Neural cell (in vitro differentiated cells): ENCODE data around the gene TMEM140. TPM values are rescaled to one million over a fixed set of nuclear protein-coding genes. Genes with fewer than 3 reads are reported as not detected.

ENCODE experiments used
- H2AFZ ChIP-seq: fragments of 200-600, 300-800 bp; sonication (generic), shearing (Covaris generic); 2 replicates; pipeline ENCODE4 v1.6.0; 2014; ENCODE audit warnings: low read depth, mild to moderate bottlenecking, antibody characterized with exemption, low read length, moderate library complexity
- H3F3A ChIP-seq: fragments of 200-600 bp; shearing (Covaris generic); 2 replicates; pipeline ENCODE4 v1.6.1; 2016; ENCODE audit warnings: mild to moderate bottlenecking, moderate library complexity, mixed read lengths, antibody characterized with exemption, low read length; ENCODE audit not compliant: insufficient read depth, poor library complexity, severe bottlenecking
- H3K27ac ChIP-seq: fragments of 200-600, 300-800 bp; sonication (generic), shearing (Covaris generic); 2 replicates; pipeline ENCODE4 v1.5.1; 2014; ENCODE audit warnings: mild to moderate bottlenecking, low read length, moderate library complexity
- H3K27me3 ChIP-seq: fragments of 300-800, 200-600 bp; sonication (generic), shearing (Covaris generic); 2 replicates; pipeline ENCODE4 v1.6.0; 2014; ENCODE audit warnings: mild to moderate bottlenecking, low read depth, low read length, moderate library complexity; ENCODE audit not compliant: insufficient read depth
- H3K36me3 ChIP-seq: fragments of 300-800, 200-600 bp; sonication (generic), shearing (Covaris generic); 2 replicates; pipeline ENCODE4 v1.5.1; 2014; ENCODE audit warnings: mild to moderate bottlenecking, antibody characterized with exemption, low read length, moderate library complexity; ENCODE audit not compliant: insufficient read depth
- H3K4me2 ChIP-seq: fragments of 300-800, 200-600 bp; sonication (generic), shearing (Covaris generic); 2 replicates; pipeline ENCODE4 v1.6.0; 2014; ENCODE audit warnings: mild to moderate bottlenecking, low read length
- H3K4me3 ChIP-seq: fragments of 300-800, 200-600 bp; sonication (generic), shearing (Covaris generic); 2 replicates; pipeline ENCODE4 v1.5.1; 2014; ENCODE audit warnings: mild to moderate bottlenecking, low read length, moderate library complexity
- H3K79me2 ChIP-seq: fragments of 200-600 bp; shearing (Covaris generic); replicated peaks from 2 replicates; pipeline ENCODE4 v1.6.0; 2014; ENCODE audit warnings: mild to moderate bottlenecking, low read length, moderate library complexity; ENCODE audit not compliant: insufficient read depth
- H3K9ac ChIP-seq: fragments of 300-800, 200-600 bp; sonication (generic), shearing (Covaris generic); 2 replicates; pipeline ENCODE4 v1.6.1; 2016; ENCODE audit warnings: mild to moderate bottlenecking, low read length, mixed read lengths
- H3K9me2 ChIP-seq: fragments of 200-600 bp; shearing (Covaris generic); 2 replicates; pipeline ENCODE4 v1.6.1; 2016; ENCODE audit warnings: mild to moderate bottlenecking, low read length, mixed read lengths; ENCODE audit not compliant: insufficient read depth
- H3K9me3 ChIP-seq: fragments of 200-600, 300-800 bp; sonication (generic), shearing (Covaris generic); 2 replicates; pipeline ENCODE4 v1.6.1; 2016; ENCODE audit warnings: mild to moderate bottlenecking, mixed run types, low read length, moderate library complexity, mixed read lengths
- H4K20me1 ChIP-seq: fragments of 200-600 bp; shearing (Covaris generic); 2 replicates; pipeline ENCODE4 v1.6.1; 2016; ENCODE audit warnings: mild to moderate bottlenecking, mixed run types; ENCODE audit not compliant: insufficient read depth
- CTCF ChIP-seq: fragments of 450-650 bp; IDR thresholded peaks from 2 replicates; pipeline ENCODE4 v1.5.1; 2014; ENCODE audit warnings: antibody characterized with exemption, mild to moderate bottlenecking, moderate library complexity; ENCODE audit not compliant: poor library complexity, severe bottlenecking
- EP300 ChIP-seq: fragments of 450-650 bp; conservative IDR thresholded peaks from 2 replicates; pipeline ENCODE4 v1.6.1; 2014; ENCODE audit warnings: antibody characterized with exemption, mild to moderate bottlenecking, moderate library complexity; ENCODE audit not compliant: poor library complexity, severe bottlenecking
- EZH2 ChIP-seq: fragments of 200-600, 300-800 bp; shearing (Covaris generic), sonication (generic); IDR thresholded peaks from 2 replicates; pipeline ENCODE4 v1.6.1; 2014; ENCODE audit warnings: antibody characterized with exemption, low read length, borderline replicate concordance, mild to moderate bottlenecking; ENCODE audit not compliant: insufficient read depth, poor library complexity, severe bottlenecking
- MXI1 ChIP-seq: fragments of 450-650 bp; conservative IDR thresholded peaks from 2 replicates; pipeline ENCODE4 v1.6.1; 2014; ENCODE audit warnings: antibody characterized with exemption, mild to moderate bottlenecking; ENCODE audit not compliant: poor library complexity, severe bottlenecking
- POLR2AphosphoS5 ChIP-seq: IDR thresholded peaks from 2 replicates; pipeline ENCODE4 v1.6.1; 2012
- RAD21 ChIP-seq: fragments of 450-650 bp; conservative IDR thresholded peaks from 2 replicates; pipeline ENCODE4 v1.6.1; 2014; ENCODE audit warnings: antibody characterized with exemption, mild to moderate bottlenecking, moderate library complexity
- REST ChIP-seq: IDR thresholded peaks from 2 replicates; pipeline ENCODE4 v1.6.1; 2012; ENCODE audit warnings: borderline replicate concordance
- SMC3 ChIP-seq: fragments of 450-650 bp; conservative IDR thresholded peaks from 2 replicates; pipeline ENCODE4 v1.6.1; 2014; ENCODE audit warnings: antibody characterized with exemption, mild to moderate bottlenecking, moderate library complexity; ENCODE audit not compliant: poor library complexity
- TAF1 ChIP-seq: IDR thresholded peaks from 2 replicates; pipeline ENCODE4 v1.6.1; 2012; ENCODE audit warnings: low read depth
- polyA plus RNA-seq: library from polyadenylated mRNA; depleted of rRNA; stranded (reverse); fragments of >200 nt; gene quantifications from 2 replicates; pipeline ENCODE4 v1.2.3, GENCODE V29; 2014

TMEM140 gene
- polyA plus RNA-seq, 1 donor from 2014 or later = 0.15 TPM

GRCh38 chr7:135164357-135165061 lies 16.6 kb downstream of the TMEM140 start:
- Histone ChIP-seq H3F3A (no peaks in the 10 kb centered on the region), H4K20me1 (no peaks in the 10 kb centered on the region), H3K4me3 (no peak overlapping the region), H3K36me3 (no peaks in the 10 kb centered on the region), H3K4me2 (no peak overlapping the region), H3K27ac (no peak overlapping the region), H3K9ac (no peak overlapping the region), H3K9me2 (no peaks in the 10 kb centered on the region), H3K79me2 (peaks cover 4% of the 10 kb centered on the region), H3K27me3 (no peaks in the 10 kb centered on the region), H3K9me3 (no peaks in the 10 kb centered on the region), H2AFZ (no peak overlapping the region)
- no peak for TF ChIP-seq RAD21
- TF ChIP-seq TAF1 = no peak
- no peak for TF ChIP-seq CTCF
- TF ChIP-seq POLR2AphosphoS5 = no peak
- no peak for TF ChIP-seq REST
- TF ChIP-seq EP300 = no peak
- TF ChIP-seq EZH2 = no peak
- TF ChIP-seq SMC3 = no peak
- no peak for TF ChIP-seq MXI1

GRCh38 chr7:135165862-135166261 lies 18.0 kb downstream of the TMEM140 start:
- H4K20me1 ChIP-seq = no peaks in the 10 kb centered on the region
- H3K4me2 ChIP-seq = no peak overlapping the region
- H3K9me3 ChIP-seq = no peaks in the 10 kb centered on the region
- no peak overlapping the region for H2AFZ ChIP-seq
- no peaks in the 10 kb centered on the region for H3F3A ChIP-seq
- H3K36me3 ChIP-seq = no peaks in the 10 kb centered on the region
- H3K9me2 ChIP-seq = no peaks in the 10 kb centered on the region
- no peak overlapping the region for H3K4me3 ChIP-seq
- H3K27me3 ChIP-seq = no peaks in the 10 kb centered on the region
- TF ChIP-seq EZH2 (no peak), CTCF (no peak), RAD21 (no peak), MXI1 (no peak), EP300 (no peak), REST (no peak), POLR2AphosphoS5 (no peak), SMC3 (no peak), TAF1 (no peak)
- no peak overlapping the region for H3K27ac ChIP-seq
- H3K9ac ChIP-seq = no peak overlapping the region
- H3K79me2 ChIP-seq = peaks cover 8% of the 10 kb centered on the region
